ENCODE results near the gene AMPD1. TPM values are rescaled to one million over a fixed set of nuclear protein-coding genes. Genes with fewer than 3 reads are reported as not detected.

The AMPD1 gene
- total RNA-seq, 1 experiment from 2014 or later: not detected

DNA sequence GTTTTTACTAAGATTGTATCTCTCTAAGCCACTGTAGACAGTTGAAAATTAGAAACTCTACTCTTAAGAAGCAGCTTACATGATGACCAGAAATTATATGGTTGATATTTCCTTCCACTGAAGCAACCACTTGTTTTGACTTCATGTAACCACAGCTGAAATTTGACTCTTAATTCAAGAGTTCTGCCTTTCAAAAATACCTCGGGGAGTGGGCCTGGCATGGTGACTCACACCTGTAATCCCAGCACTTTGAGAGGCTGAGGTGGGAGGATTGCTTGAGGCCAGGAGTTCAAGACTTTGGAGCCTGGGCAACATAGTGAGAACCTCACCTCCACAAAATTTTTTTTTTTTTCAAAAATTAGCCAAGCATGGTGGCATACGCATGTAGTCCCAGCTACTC, 4.3 kb downstream of the AMPD1 start:
- Histone ChIP-seq H3K27me3 (ENCODE audit: insufficient read depth, low read length) (no peaks in the 10 kb centered on the region), H3K18ac (ENCODE audit: insufficient read length, low read depth, low read length) (no peak overlapping the region), H2AFZ (ENCODE audit: low read length) (no peak overlapping the region), H2BK120ac (ENCODE audit: low read depth, low read length, poor library complexity, severe bottlenecking) (no peak overlapping the region), H4K5ac (ENCODE audit: insufficient read length, low read depth, low read length) (no peak overlapping the region), H2BK20ac (ENCODE audit: low read depth, low read length, poor library complexity, severe bottlenecking) (no peak overlapping the region), H3K4ac (ENCODE audit: low read depth, low read length) (no peak overlapping the region), H2BK15ac (ENCODE audit: low read depth, low read length) (no peak overlapping the region), H2BK5ac (ENCODE audit: insufficient read length, low read length) (no peak overlapping the region), H3K9ac (ENCODE audit: extremely low read depth, insufficient read length, low read length) (no peak overlapping the region), H3K79me1 (ENCODE audit: insufficient read depth, low read depth, low read length, poor library complexity, severe bottlenecking) (no peaks in the 10 kb centered on the region), H4K8ac (replicated peaks; ENCODE audit: insufficient read length, low read depth, low read length) (no peak overlapping the region), H4K91ac (ENCODE audit: insufficient read length, low read depth, low read length) (no peak overlapping the region), H3K4me1 (ENCODE audit: insufficient read depth, low read length) (no peaks in the 10 kb centered on the region), H2BK12ac (ENCODE audit: insufficient read length, low read depth, low read length) (no peak overlapping the region), H3K23me2 (ENCODE audit: insufficient read length, low read depth, low read length, poor library complexity, severe bottlenecking) (no peaks in the 10 kb centered on the region), H3K23ac (ENCODE audit: insufficient read length, low read depth, low read length) (no peak overlapping the region), H3K4me2 (ENCODE audit: insufficient read depth, insufficient read length, low read length) (no peak overlapping the region), H3K9me3 (ENCODE audit: control insufficient read depth, low read depth, low read length) (no peaks in the 10 kb centered on the region), H4K20me1 (ENCODE audit: control insufficient read depth, insufficient read depth, insufficient read length) (no peaks in the 10 kb centered on the region), H3K14ac (ENCODE audit: insufficient read depth, low read length) (no peak overlapping the region), H3K79me2 (ENCODE audit: insufficient read depth, low read length) (no peaks in the 10 kb centered on the region), H3K27ac (ENCODE audit: insufficient read length, low read depth, low read length) (no peak overlapping the region), H3T11ph (ENCODE audit: low read length) (no peak overlapping the region), H3K56ac (ENCODE audit: insufficient read length, low read depth, low read length) (no peak overlapping the region), H2AK5ac (ENCODE audit: insufficient read length, low read length) (no peak overlapping the region)
- TF ChIP-seq, protein P1, sequence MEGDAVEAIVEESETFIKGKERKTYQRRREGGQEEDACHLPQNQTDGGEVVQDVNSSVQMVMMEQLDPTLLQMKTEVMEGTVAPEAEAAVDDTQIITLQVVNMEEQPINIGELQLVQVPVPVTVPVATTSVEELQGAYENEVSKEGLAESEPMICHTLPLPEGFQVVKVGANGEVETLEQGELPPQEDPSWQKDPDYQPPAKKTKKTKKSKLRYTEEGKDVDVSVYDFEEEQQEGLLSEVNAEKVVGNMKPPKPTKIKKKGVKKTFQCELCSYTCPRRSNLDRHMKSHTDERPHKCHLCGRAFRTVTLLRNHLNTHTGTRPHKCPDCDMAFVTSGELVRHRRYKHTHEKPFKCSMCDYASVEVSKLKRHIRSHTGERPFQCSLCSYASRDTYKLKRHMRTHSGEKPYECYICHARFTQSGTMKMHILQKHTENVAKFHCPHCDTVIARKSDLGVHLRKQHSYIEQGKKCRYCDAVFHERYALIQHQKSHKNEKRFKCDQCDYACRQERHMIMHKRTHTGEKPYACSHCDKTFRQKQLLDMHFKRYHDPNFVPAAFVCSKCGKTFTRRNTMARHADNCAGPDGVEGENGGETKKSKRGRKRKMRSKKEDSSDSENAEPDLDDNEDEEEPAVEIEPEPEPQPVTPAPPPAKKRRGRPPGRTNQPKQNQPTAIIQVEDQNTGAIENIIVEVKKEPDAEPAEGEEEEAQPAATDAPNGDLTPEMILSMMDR (conservative IDR thresholded peaks at IDR 0.05): no peak
- WGBS (ENCODE audit: extremely low coverage, insufficient read length, low lambda C conversion rate): no CpG with 5 or more reads among the region's 2 CpGs
- H3K4me3 Mint-ChIP-seq: no peak overlapping the region
- DNase-seq: no peak
- H3K27ac Mint-ChIP-seq: no peak overlapping the region
- H3K36me3 Mint-ChIP-seq (ENCODE audit: insufficient read depth in 1 of 3, low read depth in 3 of 3): no peaks in the 10 kb centered on the region
- no peaks in the 10 kb centered on the region for H3K4me1 Mint-ChIP-seq
- H3K27me3 Mint-ChIP-seq (ENCODE audit: low read depth): peaks cover 18% of the 10 kb centered on the region
- H3K9me3 Mint-ChIP-seq: no peaks in the 10 kb centered on the region
